Measurements from ENCODE around the gene MRTFB.
"Not testable (repeated sequence)": the region's sequence is repeated elsewhere in the genome, so short reads cannot be mapped to it uniquely, and the experiment has no call there.

The MRTFB gene

GRCh38 chr16:14070877-14071575 lies at the start of gene MRTFB:
MRTFB (plus strand) TSS chr16:14071319; CDS start chr16:14140607, 69,288 bp downstream.
- H3K4me2 ChIP-seq (ENCODE audit: low read depth, low read length): peak within 1 kb of the TSS; percentile 94
- H4K20me1 ChIP-seq (ENCODE audit: insufficient read depth, low read length): no peaks in the 10 kb centered on the region
- no peaks in the 10 kb centered on the region for H3K79me2 ChIP-seq (ENCODE audit: low read length)
- peak; percentile 83 for DNase-seq
- no peaks in the 10 kb centered on the region for H3K9me2 ChIP-seq (replicated peaks; ENCODE audit: insufficient read depth, low read length)
- H3K9ac ChIP-seq (ENCODE audit: low read length): peak within 1 kb of the TSS; percentile 87
- peak within 1 kb of the TSS; percentile 85 for H3K4me3 ChIP-seq (ENCODE audit: low read length)
- no peaks in the 10 kb centered on the region for H3K36me3 ChIP-seq (replicated peaks; ENCODE audit: insufficient read depth, low read length)
- no peaks in the 10 kb centered on the region for H3K9me3 ChIP-seq (replicated peaks; ENCODE audit: insufficient read depth, low read length)
- no peak for TF ChIP-seq CTCF (IDR thresholded peaks at IDR 0.05; ENCODE audit: low read length)
- TF ChIP-seq EZH2 (optimal IDR thresholded peaks at IDR 0.05; ENCODE audit: low read depth, low read length): no peak
- no peak for TF ChIP-seq EZH2phosphoT487 (IDR thresholded peaks at IDR 0.05; ENCODE audit: low read length)
- H3F3A ChIP-seq (ENCODE audit: insufficient read depth, low read length): no peaks in the 10 kb centered on the region
- H2AFZ ChIP-seq (ENCODE audit: low read length): peak within 1 kb of the TSS; percentile 99
- no peaks in the 10 kb centered on the region for H3K27me3 ChIP-seq (replicated peaks; ENCODE audit: insufficient read depth, low read length)
- peaks cover 14% of the 10 kb centered on the region for H3K4me1 ChIP-seq (ENCODE audit: low read length)
- peak within 1 kb of the TSS; percentile 40; the same call in 1 of the 2 replicates for H3K27ac ChIP-seq (ENCODE audit: low read length)

- H2AFZ ChIP-seq (ENCODE audit: low read length); H3K4me3 ChIP-seq (ENCODE audit: low read length): not testable (repeated sequence)
Observed at GRCh38 chr16:14023526-14023925, 47.6 kb upstream of the MRTFB start.

GRCh38 chr16:14024283-14024682 lies 46.8 kb upstream of the MRTFB start:
- H3K9me2 ChIP-seq (replicated peaks; ENCODE audit: insufficient read depth, low read length): no peaks in the 10 kb centered on the region
- no peak overlapping the region for H3K4me3 ChIP-seq (ENCODE audit: low read length)
- no peak overlapping the region for H3K4me2 ChIP-seq (ENCODE audit: low read depth, low read length)
- no peaks in the 10 kb centered on the region for H3K79me2 ChIP-seq (ENCODE audit: low read length)
- H3F3A ChIP-seq (ENCODE audit: insufficient read depth, low read length): no peaks in the 10 kb centered on the region
- H3K27me3 ChIP-seq (replicated peaks; ENCODE audit: insufficient read depth, low read length): no peaks in the 10 kb centered on the region
- H3K9ac ChIP-seq (ENCODE audit: low read length): no peak overlapping the region
- peak; percentile 18 for DNase-seq
- no peaks in the 10 kb centered on the region for H3K4me1 ChIP-seq (ENCODE audit: low read length)
- no peak overlapping the region for H3K27ac ChIP-seq (ENCODE audit: low read length)
- H2AFZ ChIP-seq (ENCODE audit: low read length): no peak overlapping the region
- no peaks in the 10 kb centered on the region for H4K20me1 ChIP-seq (ENCODE audit: insufficient read depth, low read length)
- no peaks in the 10 kb centered on the region for H3K36me3 ChIP-seq (replicated peaks; ENCODE audit: insufficient read depth, low read length)
- H3K9me3 ChIP-seq (replicated peaks; ENCODE audit: insufficient read depth, low read length): no peaks in the 10 kb centered on the region
- no peak for TF ChIP-seq EZH2phosphoT487 (IDR thresholded peaks at IDR 0.05; ENCODE audit: low read length)
- TF ChIP-seq CTCF (IDR thresholded peaks at IDR 0.05; ENCODE audit: low read length): no peak
- TF ChIP-seq EZH2 (optimal IDR thresholded peaks at IDR 0.05; ENCODE audit: low read depth, low read length): no peak

More at GRCh38 chr16:14023526-14023925, 47.6 kb upstream of the MRTFB start:
- not testable (repeated sequence) for DNase-seq; H3K4me1 ChIP-seq (ENCODE audit: low read length); H3K9me3 ChIP-seq (replicated peaks; ENCODE audit: insufficient read depth, low read length); H3F3A ChIP-seq (ENCODE audit: insufficient read depth, low read length); H3K9ac ChIP-seq (ENCODE audit: low read length); H3K27ac ChIP-seq (ENCODE audit: low read length); H3K79me2 ChIP-seq (ENCODE audit: low read length); H3K27me3 ChIP-seq (replicated peaks; ENCODE audit: insufficient read depth, low read length); H3K36me3 ChIP-seq (replicated peaks; ENCODE audit: insufficient read depth, low read length); H3K4me2 ChIP-seq (ENCODE audit: low read depth, low read length); H3K9me2 ChIP-seq (replicated peaks; ENCODE audit: insufficient read depth, low read length); H4K20me1 ChIP-seq (ENCODE audit: insufficient read depth, low read length)

GRCh38 chr16:14026572-14027285 lies 44.4 kb upstream of the MRTFB start:
- H3K9me3 ChIP-seq (replicated peaks; ENCODE audit: insufficient read depth, low read length): no peaks in the 10 kb centered on the region
- no peaks in the 10 kb centered on the region for H4K20me1 ChIP-seq (ENCODE audit: insufficient read depth, low read length)
- no peak overlapping the region for H2AFZ ChIP-seq (ENCODE audit: low read length)
- DNase-seq: no peak
- H3K9me2 ChIP-seq (replicated peaks; ENCODE audit: insufficient read depth, low read length): no peaks in the 10 kb centered on the region
- H3K4me2 ChIP-seq (ENCODE audit: low read depth, low read length): no peak overlapping the region
- H3K36me3 ChIP-seq (replicated peaks; ENCODE audit: insufficient read depth, low read length): no peaks in the 10 kb centered on the region
- no peaks in the 10 kb centered on the region for H3K79me2 ChIP-seq (ENCODE audit: low read length)
- H3F3A ChIP-seq (ENCODE audit: insufficient read depth, low read length): no peaks in the 10 kb centered on the region
- no peak overlapping the region for H3K9ac ChIP-seq (ENCODE audit: low read length)
- H3K27ac ChIP-seq (ENCODE audit: low read length): no peak overlapping the region
- no peaks in the 10 kb centered on the region for H3K27me3 ChIP-seq (replicated peaks; ENCODE audit: insufficient read depth, low read length)
- TF ChIP-seq EZH2phosphoT487 (IDR thresholded peaks at IDR 0.05; ENCODE audit: low read length): no peak
- no peak for TF ChIP-seq EZH2 (optimal IDR thresholded peaks at IDR 0.05; ENCODE audit: low read depth, low read length)
- TF ChIP-seq CTCF (IDR thresholded peaks at IDR 0.05; ENCODE audit: low read length): no peak
- H3K4me1 ChIP-seq (ENCODE audit: low read length): no peaks in the 10 kb centered on the region
- no peak overlapping the region for H3K4me3 ChIP-seq (ENCODE audit: low read length)
